Activated CD4-positive, alpha-beta T cell treated with anti-CD3 and anti-CD28 coated beads, Interleukin-10, Interleukin-2, amounts not matched to agents 100 ng/mL and 50 ng/mL, durations not matched to agents 16 hours and 8 hours (primary cell): ENCODE measurements around the gene SOX12.
A peak's percentile ranks its signal among the peaks of the same experiment; 100 is the strongest.

Experiments
- DNase-seq: peaks from one replicate; pipeline ENCODE4 v3.0.0-alpha.2; 2020

Gene SOX12

DNA sequence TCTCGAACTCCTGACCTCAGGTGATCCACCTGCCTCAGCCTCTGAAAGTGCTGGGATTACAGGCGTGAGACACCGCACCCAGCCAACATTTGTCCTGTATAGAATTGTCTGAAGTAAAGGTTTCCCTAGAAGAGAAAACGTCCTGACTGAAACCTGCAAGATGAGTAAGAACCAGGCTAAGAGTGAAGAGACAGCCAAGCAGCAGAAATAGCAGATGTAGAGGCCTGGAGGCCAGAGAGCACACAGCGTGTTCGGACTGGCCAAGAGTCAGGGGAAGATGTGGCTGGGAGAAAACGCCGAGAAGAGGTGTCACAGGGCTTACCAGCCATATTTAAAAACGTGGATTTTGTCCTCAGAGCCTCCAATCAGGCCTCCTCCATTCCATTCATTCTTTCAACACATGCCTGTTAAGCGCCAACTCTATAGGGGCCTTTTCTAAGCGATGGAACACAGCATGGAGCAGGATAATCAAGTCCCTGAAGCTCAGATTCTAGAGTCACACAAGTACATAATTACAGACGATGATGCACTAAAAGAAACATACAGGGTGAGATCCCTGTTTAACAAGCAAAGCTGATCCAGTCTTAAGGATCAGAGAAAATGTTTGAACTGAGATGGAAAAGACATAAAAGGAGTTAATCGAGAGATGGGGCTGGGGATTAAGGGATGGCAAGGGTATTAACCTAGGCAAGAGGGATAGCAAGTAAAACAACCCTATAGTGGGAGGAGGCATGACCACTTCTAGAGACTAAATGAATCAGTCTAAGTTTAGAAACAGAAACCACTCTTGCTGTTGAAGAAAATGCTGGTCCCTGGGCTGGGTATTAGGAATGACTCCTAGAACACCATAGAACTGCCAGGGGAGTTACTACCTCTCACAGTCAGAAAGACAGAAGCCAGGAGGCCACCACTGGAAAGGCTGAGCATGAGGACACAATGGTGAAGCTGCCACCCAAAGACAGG is 23.2 kb upstream of the SOX12 start:
- DNase-seq, result peak; percentile 42

GRCh38 chr20:305745-306144 is 19.6 kb upstream of the SOX12 start:
- no peak for DNase-seq

- DNase-seq, result no peak
These were observed 16.8 kb upstream of the SOX12 start for GRCh38 chr20:308427-309038.

GRCh38 chr20:309306-309840 is 16.0 kb upstream of the SOX12 start:
- DNase-seq, result no peak

DNA sequence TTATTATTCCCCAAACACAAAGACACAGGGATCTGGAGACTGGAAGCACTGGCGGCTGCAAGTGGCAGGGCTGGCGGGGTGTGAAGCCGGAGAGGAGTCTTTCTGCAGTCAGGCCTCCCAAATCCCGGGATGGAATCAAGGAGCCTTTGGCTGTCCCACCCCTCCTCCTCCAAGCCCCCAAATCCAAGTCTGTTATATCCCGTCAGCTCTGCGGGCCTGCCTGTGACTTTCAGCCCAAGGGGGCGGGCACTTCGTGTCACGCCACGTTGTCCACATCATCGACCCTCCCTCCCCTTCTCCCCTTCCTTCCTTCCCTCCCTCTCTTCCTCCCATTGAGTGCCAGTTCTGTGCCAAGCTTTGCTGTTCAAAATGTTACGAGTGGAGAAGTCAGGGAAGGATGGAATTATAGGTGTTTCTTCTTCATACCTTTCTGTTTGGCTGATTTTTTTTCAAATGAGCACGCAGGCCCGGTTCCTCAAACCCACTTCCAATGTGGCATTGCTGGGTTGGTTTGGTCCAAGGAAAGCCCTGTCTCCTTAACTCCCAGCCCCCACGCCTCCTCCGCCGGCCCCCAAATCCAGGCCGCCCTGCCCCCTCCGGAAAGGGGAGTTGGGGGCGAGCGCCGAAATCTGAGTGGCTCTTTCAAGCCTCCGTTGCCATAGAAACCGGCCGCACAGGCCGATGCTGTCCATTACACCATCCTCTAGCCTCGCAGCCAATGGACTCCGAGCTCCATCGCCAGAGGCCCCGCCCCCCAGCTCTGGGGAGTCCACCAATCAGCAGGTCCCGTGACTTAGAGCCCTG is 15.3 kb upstream of the SOX12 start:
- peak; percentile 91 for DNase-seq

GRCh38 chr20:310645-311044 is 14.7 kb upstream of the SOX12 start:
- DNase-seq, result no peak

DNA sequence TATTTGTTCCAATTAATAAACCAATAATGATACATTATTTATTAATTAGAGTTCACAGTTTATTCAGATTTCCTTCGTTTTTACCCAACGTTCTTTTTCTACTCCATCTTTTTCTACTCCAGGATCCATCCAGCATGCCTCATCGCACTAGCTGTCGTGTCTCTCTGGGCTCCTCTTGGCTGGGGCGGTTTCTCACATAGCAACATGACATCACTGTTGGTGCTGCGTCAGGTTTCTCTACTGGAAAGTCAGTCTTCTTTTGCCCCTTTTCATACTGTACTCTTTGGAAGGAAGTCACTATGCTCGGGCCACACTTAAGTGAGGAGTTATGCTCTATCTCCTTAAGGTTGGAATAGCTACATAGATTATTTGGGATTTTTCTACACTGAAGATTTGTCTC is 13.7 kb upstream of the SOX12 start:
- no peak for DNase-seq

- no peak for DNase-seq
These were observed 13.3 kb upstream of the SOX12 start for GRCh38 chr20:312067-312466.

GRCh38 chr20:312866-313265 is 12.5 kb upstream of the SOX12 start:
- DNase-seq, result no peak

DNA sequence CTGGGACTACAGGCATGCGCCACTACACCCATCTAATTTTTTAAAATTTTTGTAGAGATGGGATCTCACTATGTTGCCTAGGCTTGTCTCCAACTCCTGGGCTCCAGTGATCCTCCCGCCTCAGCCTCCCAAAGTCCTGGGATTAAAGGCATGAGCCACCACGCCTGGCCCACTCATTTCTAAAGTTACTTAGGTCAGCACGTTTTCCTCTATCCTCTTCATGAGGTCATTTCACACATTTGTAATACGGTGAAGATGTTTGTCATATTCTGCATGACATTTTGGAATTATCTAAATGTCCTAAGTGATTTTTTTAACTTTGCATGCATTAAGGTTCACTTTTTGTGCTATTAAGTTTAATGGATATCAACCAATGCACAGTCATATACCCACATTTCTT is 11.9 kb upstream of the SOX12 start:
- DNase-seq, result no peak

DNA sequence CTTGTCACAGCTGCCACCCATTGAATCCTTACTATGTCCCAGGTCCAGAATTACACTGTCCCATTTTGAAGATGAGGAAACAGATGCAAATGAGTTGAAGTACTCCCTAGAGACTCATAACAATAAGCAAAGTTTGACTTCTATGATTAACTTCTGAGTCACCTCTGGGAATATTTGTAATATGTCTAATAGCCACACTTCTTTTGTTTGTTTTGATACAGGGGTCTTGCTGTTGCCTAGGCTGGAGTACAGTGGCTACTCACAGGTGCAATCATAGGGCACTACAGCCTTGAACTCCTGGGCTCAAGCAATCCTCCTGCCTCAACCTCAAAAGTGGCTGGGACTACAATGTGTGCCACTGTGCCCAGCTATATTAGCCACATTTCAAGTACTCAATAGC is 11.4 kb upstream of the SOX12 start:
- DNase-seq, result no peak

- DNase-seq, result no peak
These were observed 8.9 kb upstream of the SOX12 start for GRCh38 chr20:316316-317068.

DNA sequence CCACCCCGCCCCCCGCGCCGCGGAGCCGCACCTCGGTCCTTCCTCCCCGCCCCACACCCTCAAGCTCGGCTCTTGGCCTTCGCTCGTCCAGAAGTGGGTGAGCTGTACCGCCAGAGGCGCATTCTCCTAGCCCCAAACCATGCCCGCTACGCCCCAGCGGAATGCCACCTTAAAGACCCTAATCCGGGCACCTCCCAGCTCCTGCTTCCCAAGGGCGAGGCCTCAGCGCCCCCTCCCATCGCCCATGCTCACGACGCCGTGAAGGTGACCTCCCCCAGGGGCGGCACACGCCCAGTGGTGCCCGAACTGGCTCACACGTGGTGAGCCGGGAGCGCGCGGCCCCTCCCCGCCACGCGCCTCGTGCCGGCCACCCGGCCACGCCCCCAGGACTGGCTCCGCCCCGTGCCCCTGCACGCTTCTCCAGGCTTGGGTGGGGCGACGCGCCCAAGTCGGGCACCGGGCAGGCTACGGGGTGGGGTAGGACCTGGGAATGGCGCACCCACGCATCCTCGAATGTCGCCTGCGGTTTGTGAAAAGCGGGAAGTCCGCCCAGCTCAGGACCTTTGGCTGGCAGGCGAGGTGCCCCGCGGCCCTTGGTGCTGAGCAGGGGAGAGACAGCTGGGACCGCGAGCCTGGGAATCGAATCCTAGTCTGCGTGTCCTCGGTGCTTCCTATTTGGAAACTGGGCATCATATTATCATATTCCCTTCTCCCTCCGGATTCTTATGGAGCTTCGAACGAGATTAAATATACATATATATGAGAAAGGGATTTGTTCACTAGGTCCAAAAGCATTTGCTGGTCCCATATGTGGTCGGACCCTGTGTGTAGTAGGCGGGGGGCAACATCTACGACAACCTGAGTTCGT is 941 bp upstream of the SOX12 start:
- DNase-seq, result peak; percentile 94

- peak; percentile 47 for DNase-seq
These were observed 715 bp downstream of the SOX12 start for GRCh38 chr20:325889-326644.

- DNase-seq, result no peak
These were observed 1.4 kb downstream of the SOX12 start for GRCh38 chr20:326645-327185.

DNA sequence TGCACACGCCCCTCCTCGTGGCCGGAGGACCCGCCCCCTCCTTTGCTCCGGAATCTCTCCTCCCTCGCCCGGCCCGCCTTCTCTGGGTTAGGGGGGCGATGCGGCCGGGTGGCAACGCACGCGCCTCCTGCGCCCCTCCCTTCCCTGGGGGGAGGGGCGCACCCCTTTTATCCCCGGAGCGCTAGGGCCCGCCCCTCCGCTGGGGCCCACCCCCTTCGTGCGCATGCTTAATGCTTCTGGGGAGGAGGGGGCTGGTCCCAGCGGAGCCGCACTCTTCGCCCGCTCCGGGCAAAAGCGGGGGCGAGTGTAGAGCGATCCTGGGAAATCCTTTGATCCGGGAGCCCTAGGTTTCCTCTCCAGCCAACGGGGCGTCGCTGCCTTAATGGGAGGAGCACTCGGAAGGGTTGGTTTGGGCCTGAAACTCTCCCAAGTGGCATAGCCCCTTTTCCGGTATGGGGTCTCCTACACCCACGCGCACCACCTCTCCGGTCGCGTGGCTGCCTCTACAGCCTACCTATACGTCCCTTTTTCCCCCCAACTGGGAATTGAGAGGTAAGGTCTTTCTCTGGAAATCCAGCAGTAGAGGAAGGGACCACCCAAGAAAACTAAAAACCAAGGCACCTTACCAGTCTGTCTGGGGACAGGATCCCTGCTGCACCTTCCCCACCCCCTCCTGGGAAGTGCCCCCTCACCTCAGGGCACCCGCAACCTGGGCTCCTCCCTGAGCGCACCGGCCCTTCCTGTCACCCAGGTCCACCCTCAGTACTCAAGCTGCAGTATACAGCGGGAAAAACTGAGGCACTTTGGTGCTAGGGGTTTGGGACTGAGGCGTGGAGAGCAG is 2.1 kb downstream of the SOX12 start:
- DNase-seq, result peak; percentile 75

- no peak for DNase-seq
These were observed 2.9 kb downstream of the SOX12 start for GRCh38 chr20:328027-328974.
